GM18502 (cell line): ENCODE results near the gene BABAM1.

Source experiments
- ATAC-seq: cut with Tn5 transposase; IDR thresholded peaks from one replicate; pipeline ENCODE4 v1.9.1; 2021; ENCODE audit warnings: mild to moderate bottlenecking; ENCODE audit not compliant: unreplicated experiment, poor library complexity

The BABAM1 gene

DNA sequence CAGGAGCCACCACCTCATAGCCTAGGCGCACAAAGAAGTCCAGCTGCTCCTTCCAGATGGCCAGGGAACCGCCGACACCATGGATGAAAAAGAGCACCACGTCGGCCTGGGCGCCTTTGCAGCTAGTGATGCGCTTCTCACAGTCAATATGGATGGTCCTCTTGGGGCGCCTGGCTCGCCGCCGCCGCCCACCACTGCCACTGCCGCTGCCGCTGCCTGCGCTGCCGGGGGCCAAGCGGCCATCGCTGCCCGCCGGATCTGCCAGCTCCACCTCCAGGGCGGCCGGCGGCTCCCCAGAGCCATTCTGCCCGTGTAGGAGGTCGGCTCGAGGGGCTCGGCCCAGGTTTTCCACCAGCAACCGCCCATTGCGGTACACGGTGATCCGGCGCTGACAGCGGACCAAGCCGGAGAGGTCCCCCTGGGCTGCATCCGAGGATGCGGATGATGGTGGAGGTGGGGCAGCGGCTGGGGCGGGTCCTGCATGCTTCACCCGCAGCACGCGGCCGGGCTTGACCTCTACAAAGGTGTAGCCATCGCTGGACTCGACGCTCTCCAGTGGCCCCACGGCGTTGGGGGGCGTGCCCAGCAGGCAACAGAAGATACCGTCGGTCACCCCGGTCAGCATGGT is 33.9 kb downstream of the BABAM1 start:
- no peak for ATAC-seq

DNA sequence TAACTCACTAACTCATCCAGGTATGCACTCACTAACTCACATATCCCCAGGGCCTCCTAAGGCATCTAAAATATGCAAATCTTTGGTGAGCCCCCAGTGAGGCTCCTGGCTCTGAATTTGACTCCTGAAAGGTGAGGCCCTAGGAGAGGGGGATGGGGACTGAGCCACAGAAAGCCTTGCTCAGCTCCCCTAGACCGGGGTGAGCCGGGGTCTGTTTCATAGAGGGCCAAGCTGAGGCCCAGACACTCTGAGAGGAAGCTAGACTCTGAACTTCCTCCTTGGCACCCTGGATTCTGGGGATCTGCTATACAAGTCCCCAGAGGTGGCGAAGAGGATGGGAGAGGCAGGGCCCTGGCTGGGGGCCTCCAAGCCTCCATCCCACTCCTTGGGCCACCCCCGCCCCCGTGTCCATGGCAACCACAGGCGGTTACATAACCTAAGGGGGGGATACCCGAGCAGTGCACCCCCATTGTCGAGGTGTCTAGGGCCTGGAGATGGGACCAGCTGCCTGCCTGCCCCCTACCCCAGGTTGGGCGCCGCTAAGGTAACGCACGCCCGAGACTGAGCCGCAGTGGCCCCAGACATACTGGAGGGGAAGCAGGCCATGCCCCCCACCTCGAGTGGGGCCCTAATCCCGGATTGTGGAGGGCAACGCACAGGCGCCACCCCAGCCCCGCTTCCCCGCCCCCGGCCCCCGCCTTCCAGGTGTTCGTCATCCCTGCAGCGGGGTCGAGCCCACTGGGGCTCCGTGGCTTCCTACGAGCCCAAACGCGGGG is 35.3 kb downstream of the BABAM1 start:
- ATAC-seq: no peak

DNA sequence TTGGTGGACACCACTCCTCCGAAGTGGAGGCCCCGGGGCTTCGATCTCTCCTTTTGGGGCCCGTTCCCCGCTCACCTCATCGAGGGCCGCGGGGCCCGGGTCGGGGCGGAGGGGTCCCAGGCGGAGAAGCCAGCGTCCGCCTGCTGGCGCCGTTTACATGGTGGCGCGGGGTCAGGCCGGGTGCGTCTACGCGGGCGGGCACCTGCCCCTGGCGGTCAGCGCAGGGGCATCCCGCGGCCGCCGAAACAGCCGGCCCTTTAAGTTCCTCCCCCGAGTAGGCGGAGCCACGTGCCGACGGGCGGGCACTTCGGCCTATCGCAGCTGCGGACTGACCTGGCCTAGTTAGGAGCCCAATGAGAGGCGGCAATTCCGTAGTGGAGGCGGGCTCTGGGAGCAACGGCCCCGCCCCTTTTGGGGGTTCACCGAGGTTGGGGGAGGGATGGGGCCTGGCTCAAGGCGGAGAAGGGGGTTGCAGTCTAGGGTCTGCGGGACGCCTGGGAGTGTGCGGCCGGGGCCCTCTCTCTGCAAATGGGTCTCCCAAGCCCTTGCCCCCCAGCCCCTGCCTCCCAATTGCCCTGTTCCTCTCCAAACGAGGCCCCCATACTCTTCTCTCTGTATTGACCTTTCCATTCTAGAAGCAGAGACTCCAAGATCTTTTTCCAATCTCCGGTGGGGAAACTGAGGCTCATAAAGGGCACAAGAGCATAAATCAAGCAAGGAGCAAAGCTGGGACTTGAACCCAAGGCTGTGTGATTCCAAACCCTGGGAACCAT is 36.1 kb downstream of the BABAM1 start, which contains the start of gene ABHD8:
Gene ABHD8 (minus strand): TSS at position 259 of the 773 bp plus-strand sequence. CDS start 1,809 bp downstream, outside the sequence.
- ATAC-seq: peak; percentile 59

- ATAC-seq: no peak
These were observed 36.7 kb downstream of the BABAM1 start for GRCh38 chr19:17303940-17304267.

DNA sequence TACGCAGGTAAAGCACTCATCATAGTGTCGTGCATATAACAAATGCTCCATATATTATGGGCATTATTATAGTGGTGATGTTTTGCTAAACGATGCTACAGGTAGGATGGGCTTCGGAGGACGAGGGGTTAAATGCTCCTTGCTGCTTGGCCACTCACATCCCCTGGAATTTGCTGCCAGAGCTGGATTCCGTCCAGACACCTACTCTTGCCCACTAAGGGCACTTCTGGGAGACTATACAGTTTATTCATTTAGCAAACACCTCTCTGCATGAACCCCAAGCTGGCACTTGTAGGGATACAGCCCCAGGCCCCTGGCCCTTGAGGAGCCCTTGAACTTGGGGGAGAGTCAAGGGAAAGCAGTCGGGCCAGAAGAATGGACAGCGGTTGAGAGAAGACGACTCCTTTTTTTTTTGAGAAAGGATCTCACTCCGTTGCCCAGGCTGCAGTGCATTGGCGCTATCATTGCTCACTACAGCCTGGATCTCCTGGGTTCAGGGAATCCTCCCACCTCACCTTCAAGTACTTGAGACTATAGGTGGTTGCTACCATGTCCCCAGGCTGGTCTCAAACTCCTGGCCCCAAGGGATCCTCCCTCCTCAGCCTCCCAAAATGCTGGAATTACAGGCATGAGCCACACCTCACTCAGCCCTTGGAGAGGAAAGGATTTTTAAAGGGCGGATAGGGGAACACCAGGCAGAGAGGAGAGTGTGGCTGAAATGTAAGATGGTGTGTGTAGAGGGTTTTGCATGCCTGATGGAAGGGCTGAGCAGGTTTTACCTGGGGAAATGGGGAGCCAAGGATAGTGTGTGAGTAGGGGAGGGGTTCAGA is 37.4 kb downstream of the BABAM1 start:
- no peak for ATAC-seq

DNA sequence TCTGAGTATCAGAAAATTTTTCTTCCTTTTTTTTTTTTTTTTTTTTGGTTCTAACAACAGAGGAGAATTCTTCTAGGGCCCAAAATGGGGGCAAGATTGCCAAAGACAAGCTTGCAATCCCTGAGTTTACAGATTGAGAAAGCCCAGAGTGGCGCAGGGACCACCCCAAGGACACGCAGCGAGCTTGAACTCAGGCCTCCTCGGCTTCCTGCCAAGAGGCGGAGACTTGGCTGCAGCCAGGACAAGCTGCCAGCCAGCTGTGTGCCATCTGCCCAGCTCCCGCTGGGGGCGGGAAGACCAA is 37.9 kb downstream of the BABAM1 start:
- no peak for ATAC-seq

DNA sequence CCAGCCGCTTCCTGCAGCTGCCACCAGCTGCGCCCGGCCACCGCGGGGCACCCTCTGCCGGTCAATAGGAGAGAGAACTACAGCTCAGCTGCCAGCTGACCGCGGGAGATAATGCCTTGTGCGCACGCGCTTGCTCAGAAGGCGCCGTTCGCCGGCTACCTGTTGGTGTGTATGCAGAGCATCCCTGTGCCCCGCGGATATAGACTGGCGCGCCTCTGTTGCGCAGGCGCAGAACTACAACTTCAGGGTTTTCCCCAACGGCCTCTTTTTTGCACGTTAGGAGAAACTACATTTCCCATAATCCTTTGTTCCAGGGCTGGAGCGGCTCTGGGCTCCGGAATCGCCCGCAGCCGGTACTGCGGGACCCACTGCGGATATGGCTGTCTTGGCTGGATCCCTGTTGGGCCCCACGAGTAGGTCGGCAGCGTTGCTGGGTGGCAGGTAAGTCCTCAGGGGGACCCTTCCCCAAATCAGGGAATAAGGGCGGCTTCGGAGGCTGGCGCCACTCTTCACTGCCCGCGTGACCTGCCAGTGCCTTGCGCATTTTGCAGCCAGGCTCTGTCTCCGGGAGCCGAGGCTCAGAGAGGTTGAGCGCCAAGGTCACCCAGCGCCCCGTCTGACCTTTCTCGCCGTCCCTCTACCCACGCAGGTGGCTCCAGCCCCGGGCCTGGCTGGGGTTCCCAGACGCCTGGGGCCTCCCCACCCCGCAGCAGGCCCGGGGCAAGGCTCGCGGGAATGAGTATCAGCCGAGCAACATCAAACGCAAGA is 38.5 kb downstream of the BABAM1 start, which contains the start of gene MRPL34:
Gene MRPL34 (plus strand): TSS at position 356 of the 768 bp plus-strand sequence. CDS start 21 bp downstream, at position 377.
- peak; percentile 58 for ATAC-seq

DNA sequence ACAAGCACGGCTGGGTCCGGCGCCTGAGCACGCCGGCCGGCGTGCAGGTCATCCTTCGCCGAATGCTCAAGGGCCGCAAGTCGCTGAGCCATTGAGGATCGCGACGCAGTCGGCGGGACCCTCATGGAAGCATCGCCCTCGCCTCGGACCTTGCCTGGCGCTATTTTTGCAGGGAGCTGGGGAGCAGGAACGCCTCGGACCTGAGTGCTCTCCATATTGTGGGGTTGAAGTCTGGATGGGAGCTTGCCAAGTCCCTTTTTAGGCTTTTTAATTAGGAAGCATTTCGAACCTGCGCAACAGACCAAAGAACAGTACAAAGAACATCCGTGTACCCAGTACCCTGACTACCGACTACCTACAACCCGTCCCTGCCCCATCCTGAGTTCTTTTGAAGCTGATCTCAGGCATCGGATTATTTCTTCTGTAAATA is 39.1 kb downstream of the BABAM1 start:
- ATAC-seq: no peak

DNA sequence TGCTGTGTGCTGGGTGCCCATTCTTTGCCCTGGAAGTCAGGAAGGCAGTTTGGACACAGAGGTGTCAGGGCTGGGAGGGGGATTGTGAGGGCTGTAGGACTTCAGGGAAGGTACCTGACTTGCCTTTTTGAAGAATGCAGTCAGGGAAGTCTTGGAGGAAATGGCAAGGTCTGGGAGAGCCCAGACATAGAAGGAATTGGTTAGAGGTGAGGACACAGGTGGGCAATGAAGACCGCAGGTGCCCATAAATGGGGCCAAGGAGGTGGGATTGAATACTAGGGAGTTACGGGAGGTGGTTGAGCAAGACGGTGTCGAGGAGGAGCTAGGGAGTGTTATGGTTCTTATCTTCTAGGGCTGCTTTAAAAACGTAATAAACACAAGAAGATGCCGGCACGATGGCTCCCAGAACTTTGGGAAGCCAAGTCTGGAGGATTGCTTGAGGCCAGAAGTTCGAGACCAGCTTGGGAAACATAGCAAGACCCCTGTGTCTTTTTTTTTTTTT is 40.7 kb downstream of the BABAM1 start:
- no peak for ATAC-seq

DNA sequence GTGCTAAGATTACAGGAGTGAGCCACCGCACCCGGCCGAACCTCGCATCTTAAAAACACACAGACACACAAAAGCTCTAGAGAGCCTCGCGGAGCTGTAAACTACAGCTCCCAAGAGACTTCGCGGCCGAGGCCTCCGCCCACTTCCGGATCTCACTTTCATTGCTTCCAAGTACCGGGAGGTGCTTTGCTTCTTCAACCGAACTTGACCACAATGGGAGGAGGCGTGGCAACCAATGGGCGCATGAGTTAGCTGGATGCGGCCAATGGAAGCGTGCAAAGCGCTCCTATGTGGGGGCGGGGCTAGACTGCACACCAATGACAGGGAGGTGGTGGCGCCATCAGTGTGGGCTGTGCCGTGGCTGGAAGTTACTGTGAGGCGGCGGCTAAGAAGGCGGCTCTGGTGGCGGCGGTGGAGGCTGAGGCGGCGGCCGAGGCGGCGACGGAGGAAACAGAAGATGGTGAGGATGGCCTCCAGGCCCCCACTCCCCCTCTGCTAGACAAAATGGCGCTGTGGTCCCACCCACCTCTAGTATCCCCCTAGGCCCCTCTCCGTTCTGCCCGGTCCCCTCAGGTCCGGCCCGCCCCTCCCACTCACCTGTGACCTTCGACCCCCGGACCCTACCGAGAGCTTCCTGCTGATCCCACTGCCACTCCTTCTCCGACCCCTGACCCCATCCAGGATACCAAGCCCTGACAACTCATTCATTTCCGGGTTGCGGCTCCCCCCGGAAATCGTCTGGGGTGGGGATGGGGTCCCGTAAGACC is 42.1 kb downstream of the BABAM1 start, which contains the start of gene DDA1:
Gene DDA1 (plus strand): TSS at position 366 of the 767 bp plus-strand sequence. CDS start 92 bp downstream, at position 458.
- ATAC-seq: peak; percentile 60

- ATAC-seq: no peak
These were observed 42.8 kb downstream of the BABAM1 start for GRCh38 chr19:17309965-17310461.

- no peak for ATAC-seq
These were observed 44.4 kb downstream of the BABAM1 start for GRCh38 chr19:17311455-17312188.

DNA sequence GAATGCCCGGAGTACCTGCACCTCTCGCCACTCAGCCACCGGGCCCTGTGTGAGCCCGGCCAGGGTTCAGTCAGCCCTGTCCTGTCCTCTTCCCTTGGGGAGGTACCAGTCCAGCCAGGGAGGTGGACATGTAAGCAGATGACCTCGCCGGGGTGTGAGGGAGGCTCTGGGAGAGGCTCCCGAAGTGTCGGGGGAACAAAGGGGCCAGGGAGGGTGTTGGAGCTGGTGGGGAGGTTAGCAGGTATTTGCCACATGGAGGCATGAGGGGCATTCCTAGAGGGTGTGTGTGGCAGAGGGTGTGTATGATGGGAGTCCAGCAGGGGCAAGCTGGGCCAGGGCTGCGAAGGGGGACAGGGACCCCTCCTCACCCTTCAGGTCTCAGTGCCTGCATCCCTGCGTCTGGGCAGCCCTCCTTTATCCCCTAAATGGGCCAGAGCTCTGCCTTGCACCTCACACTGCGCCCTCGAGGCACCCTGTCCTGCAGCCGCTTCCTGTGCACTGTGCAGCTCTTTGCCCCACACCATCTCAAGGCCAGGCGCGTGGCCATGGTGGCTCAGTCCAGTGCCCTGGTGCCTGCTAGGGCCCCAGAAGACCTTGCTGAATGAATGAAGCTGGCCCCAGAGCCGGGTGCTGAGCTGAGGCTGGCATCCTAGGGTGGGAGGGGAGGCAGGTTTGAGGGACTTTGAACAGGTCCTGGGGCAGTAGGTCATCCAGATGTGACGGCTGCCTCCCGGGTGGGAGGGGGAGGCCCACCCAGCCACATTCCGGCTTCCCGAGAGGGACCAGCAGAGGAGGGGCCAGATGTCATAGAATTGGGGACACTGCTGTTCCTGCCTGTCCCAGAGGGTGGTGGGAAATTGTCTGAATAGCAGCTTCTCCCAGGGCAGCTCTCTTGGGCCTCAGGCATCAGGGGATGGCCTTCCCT is 45.2 kb downstream of the BABAM1 start:
- ATAC-seq: no peak

- no peak for ATAC-seq
These were observed 46.9 kb downstream of the BABAM1 start for GRCh38 chr19:17314007-17314593.

DNA sequence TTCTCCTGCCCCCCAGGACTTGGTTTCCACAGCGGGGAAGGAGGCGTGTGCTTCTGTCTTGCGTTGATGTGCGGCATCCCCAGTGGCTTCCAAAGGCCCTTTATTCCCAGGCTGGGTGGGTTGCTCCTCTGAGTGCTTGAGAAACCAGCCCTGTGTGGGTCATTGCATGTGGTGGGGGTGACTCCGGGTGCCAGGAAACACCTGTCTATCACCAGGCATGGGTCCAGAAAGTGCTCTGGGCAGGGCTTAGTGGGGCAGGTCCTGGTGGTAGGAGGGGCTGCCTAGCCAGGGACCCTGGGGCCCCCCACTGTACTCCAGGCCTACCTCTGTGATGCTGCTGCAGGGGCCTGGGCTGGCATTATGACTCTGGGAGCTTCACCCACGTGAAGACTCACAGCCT is 51.7 kb downstream of the BABAM1 start:
- no peak for ATAC-seq

DNA sequence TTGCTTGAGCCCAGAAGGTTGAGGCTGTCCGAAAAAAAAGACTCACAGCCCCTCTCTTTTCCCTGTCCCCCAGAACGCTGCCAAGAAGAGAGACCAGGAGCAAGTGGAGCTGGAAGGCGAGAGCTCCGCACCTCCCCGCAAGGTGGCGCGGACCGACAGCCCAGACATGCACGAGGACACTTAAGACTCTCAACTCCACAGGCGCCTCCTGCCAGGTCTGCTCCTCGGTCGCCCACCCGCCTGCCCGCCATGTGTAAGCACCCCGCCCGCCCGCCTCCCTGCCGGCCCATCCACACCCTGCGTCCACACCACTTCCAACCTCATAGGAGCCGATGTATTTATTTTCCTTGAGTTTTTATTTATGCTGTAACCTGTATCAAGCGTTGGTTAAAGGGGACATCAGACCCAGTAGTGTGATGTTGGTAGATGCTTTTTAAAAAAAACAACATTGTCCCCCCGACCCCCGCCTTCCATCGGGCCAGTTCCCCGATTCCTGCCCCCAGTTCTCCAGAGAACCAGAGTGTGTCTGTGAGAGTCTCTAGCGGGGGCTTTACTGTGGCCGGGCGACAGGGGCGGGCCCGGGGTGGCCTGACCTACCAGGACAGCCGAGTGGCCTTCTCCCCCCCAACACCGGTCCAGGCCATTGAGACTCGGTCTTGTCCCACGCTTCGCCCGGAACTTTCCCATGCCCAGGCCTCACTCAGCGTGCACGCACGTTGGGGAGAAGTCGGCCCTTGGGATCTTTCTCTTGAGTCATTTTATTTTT is 52.4 kb downstream of the BABAM1 start:
- no peak for ATAC-seq
